ENCODE measurements around the gene RBM3. TPM values are rescaled to one million over a fixed set of nuclear protein-coding genes. Genes with fewer than 3 reads are reported as not detected.

The RBM3 gene
- total and polyA plus RNA-seq, 2 of the 8 experiments (the other 6 are each of a cell fraction or from before 2014, with no cell fraction given): 99.6 to 164 TPM

GRCh38 chrX:48613502-48614160, 39.3 kb downstream of the RBM3 start:
- WGBS, 2 experiments (ENCODE audit: extremely low coverage in 1 of 2, insufficient coverage in 1 of 2, insufficient read length in 1 of 2, insufficient replicate concordance in 2 of 2, low coverage in 1 of 2, low lambda C conversion rate in 2 of 2, missing lambda C conversion rate in 1 of 2): 86% methylated on average over 4 of the region's 6 CpGs; no CpG with 5 or more reads in 1 of the 2 experiments
- Histone ChIP-seq H4K5ac (ENCODE audit: insufficient read length, low read depth, low read length) (no peak overlapping the region), H3K4me1 (replicated peaks in 1 of 4; ENCODE audit: control insufficient read depth in 3 of 4, insufficient read depth in 4 of 4, low read length in 3 of 4) (no peaks in the 10 kb centered on the region; a peak in 1 of 7 replicates), H3K36me3 (ENCODE audit: control insufficient read depth in 2 of 4, insufficient read depth in 4 of 4, low read length in 3 of 4) (no peaks in the 10 kb centered on the region), H2AK5ac (ENCODE audit: low read depth, low read length) (no peak overlapping the region), H3K56ac (replicated peaks; ENCODE audit: insufficient read length, low read depth, low read length) (no peak overlapping the region), H3K27me3 (replicated peaks in 1 of 4; ENCODE audit: control insufficient read depth in 3 of 4, extremely low read depth in 1 of 4, insufficient read depth in 3 of 4, low read length in 3 of 4) (no peaks in the 10 kb centered on the region), H3K14ac (ENCODE audit: insufficient read length) (no peak overlapping the region), H3K4me2 (ENCODE audit: insufficient read depth in 1 of 2, low read depth in 2 of 2, low read length in 2 of 2) (no peak overlapping the region), H4K20me1 (replicated peaks in 1 of 2; ENCODE audit: control insufficient read depth in 1 of 2, insufficient read depth in 2 of 2, low read length in 2 of 2) (no peaks in the 10 kb centered on the region), H3K27ac (ENCODE audit: low read depth, low read length) (no peak overlapping the region), H2BK15ac (ENCODE audit: low read length) (no peak overlapping the region), H4K8ac (ENCODE audit: extremely low read depth, insufficient read depth, low read length) (no peak overlapping the region), H4K91ac (replicated peaks; ENCODE audit: insufficient read length, low read length) (no peak overlapping the region), H3K79me2 (ENCODE audit: control insufficient read depth in 1 of 2, insufficient read depth in 2 of 2, low read length in 2 of 2) (no peaks in the 10 kb centered on the region), H3K4me3 (ENCODE audit: extremely low read depth in 1 of 4, insufficient read depth in 2 of 4, low read depth in 3 of 4, low read length in 4 of 4) (no peak overlapping the region), H2AFZ (ENCODE audit: low read length) (no peak overlapping the region), H2BK5ac (ENCODE audit: low read depth, low read length) (no peak overlapping the region), H3K23ac (ENCODE audit: insufficient read length) (no peak overlapping the region), H3K23me2 (ENCODE audit: low read depth, low read length) (no peaks in the 10 kb centered on the region), H3K4ac (replicated peaks; ENCODE audit: insufficient read length, low read depth, low read length) (no peak overlapping the region), H2BK12ac (ENCODE audit: low read depth, low read length) (no peak overlapping the region), H2BK20ac (ENCODE audit: low read length) (no peak overlapping the region), H3K79me1 (ENCODE audit: low read depth, low read length) (no peaks in the 10 kb centered on the region), H3K9ac (replicated peaks in 1 of 4; ENCODE audit: extremely low read depth in 1 of 4, low read depth in 3 of 4, low read length in 3 of 4) (no peak overlapping the region), H3K18ac (ENCODE audit: extremely low read depth, low read length) (no peak overlapping the region), H3K9me3 (ENCODE audit: insufficient read depth in 2 of 2, low read depth in 1 of 2, low read length in 1 of 2) (no peaks in the 10 kb centered on the region), H2BK120ac (replicated peaks; ENCODE audit: low read depth, low read length) (no peak overlapping the region)
- POLR2A ChIA-PET (ENCODE audit: partially characterized antibody): no interaction called here
- FAIRE-seq (no peak), DNase-seq (ENCODE audit: low read depth in 1 of 2, low spot score in 2 of 2) (no peak)
- CTCF ChIA-PET (ENCODE audit: partially characterized antibody): no interaction called here
- TF ChIP-seq SIN3A (conservative IDR thresholded peaks at IDR 0.05 in 1 of 2, IDR thresholded peaks at IDR 0.05 in 1 of 2; ENCODE audit: low read depth in 1 of 2, low read length in 2 of 2) (no peak), RBBP5 (IDR thresholded peaks at IDR 0.05; ENCODE audit: borderline replicate concordance, low read depth, low read length) (no peak), TCF12 (IDR thresholded peaks at IDR 0.05; ENCODE audit: low read depth, low read length) (no peak)
